Smooth muscle cell (in vitro differentiated cells): ENCODE results near the gene HLX. TPM values are rescaled to one million over a fixed set of nuclear protein-coding genes. Genes with fewer than 3 reads are reported as not detected.
A peak's percentile ranks its signal among the peaks of the same experiment; 100 is the strongest.

ENCODE experiments used
- DNase-seq: peaks from one replicate; lab custom pipeline; 2025; ENCODE audit not compliant: unreplicated experiment; lab: John Stamatoyannopoulos, UW
- H2AFZ ChIP-seq: fragments of 200-600 bp; sonication (generic); 2 replicates; pipeline ENCODE4 v1.6.0; 2016; ENCODE audit warnings: antibody characterized with exemption, low read depth, mild to moderate bottlenecking
- H3F3A ChIP-seq: fragments of 200-600 bp; sonication (generic); 2 replicates; pipeline ENCODE4 v1.6.0; 2017; ENCODE audit warnings: antibody characterized with exemption, low read depth
- H3K27ac ChIP-seq: fragments of 200-600 bp; sonication (generic); 2 replicates; pipeline ENCODE4 v1.5.1; 2016; ENCODE audit warnings: low read depth, mild to moderate bottlenecking
- H3K27me3 ChIP-seq: fragments of 200-600 bp; sonication (generic); 2 replicates; pipeline ENCODE4 v1.6.1; 2016; ENCODE audit warnings: low read depth, mild to moderate bottlenecking
- H3K36me3 ChIP-seq: fragments of 200-600 bp; sonication (generic); 2 replicates; pipeline ENCODE4 v1.5.1; 2016; ENCODE audit warnings: low read depth
- H3K4me1 ChIP-seq: fragments of 200-600 bp; sonication (generic); 2 replicates; pipeline ENCODE4 v1.5.1; 2016; ENCODE audit warnings: low read depth
- H3K4me2 ChIP-seq: fragments of 200-600 bp; sonication (generic); 2 replicates; pipeline ENCODE4 v1.6.0; 2016; ENCODE audit warnings: mild to moderate bottlenecking
- H3K4me3 ChIP-seq: fragments of 200-600 bp; sonication (generic); 2 replicates; pipeline ENCODE4 v1.5.1; 2016; ENCODE audit warnings: mild to moderate bottlenecking
- H3K79me2 ChIP-seq: fragments of 200-600 bp; sonication (generic); 2 replicates; pipeline ENCODE4 v1.6.0; 2016; ENCODE audit warnings: low read depth, mild to moderate bottlenecking
- H3K9ac ChIP-seq: fragments of 200-600 bp; sonication (generic); 2 replicates; pipeline ENCODE4 v1.6.0; 2016; ENCODE audit warnings: low read depth
- H3K9me3 ChIP-seq: fragments of 200-600 bp; sonication (generic); replicated peaks from 2 replicates; pipeline ENCODE4 v1.5.1; 2016; ENCODE audit warnings: low read depth
- H4K20me1 ChIP-seq: fragments of 200-600 bp; sonication (generic); 2 replicates; pipeline ENCODE4 v1.6.0; 2016; ENCODE audit warnings: low read depth
- WGBS: methylation state at CpG from one replicate; pipeline ENCODE4 v1.1.7; 2016; ENCODE audit warnings: low lambda C conversion rate; 5-methylcytosine and 5-hydroxymethylcytosine counted together
- polyA plus RNA-seq: library from polyadenylated mRNA; unstranded; fragments of >200 nt; fragmentation: Nextera tagmentation; extraction: Ambion mirVana; gene quantifications from 2 replicates; pipeline ENCODE4 v1.2.1, GENCODE V29; 2016
- total RNA-seq: library from RNA; depleted of rRNA; stranded (reverse); fragments of >200 nt; gene quantifications from 2 replicates; pipeline ENCODE4 v1.2.3, GENCODE V29; 2014
- TF ChIP-seq, protein P1 (sequence below): fragments of 200-600 bp; sonication (generic); IDR thresholded peaks from 2 replicates; pipeline ENCODE4 v1.5.1; 2017; ENCODE audit warnings: borderline replicate concordance, mild to moderate bottlenecking, antibody characterized with exemption; ENCODE audit not compliant: insufficient read depth, poor library complexity, severe bottlenecking

Gene HLX
- total and polyA plus RNA-seq, 2 experiments from 2014 or later: 2.5 to 3.2 TPM

DNA sequence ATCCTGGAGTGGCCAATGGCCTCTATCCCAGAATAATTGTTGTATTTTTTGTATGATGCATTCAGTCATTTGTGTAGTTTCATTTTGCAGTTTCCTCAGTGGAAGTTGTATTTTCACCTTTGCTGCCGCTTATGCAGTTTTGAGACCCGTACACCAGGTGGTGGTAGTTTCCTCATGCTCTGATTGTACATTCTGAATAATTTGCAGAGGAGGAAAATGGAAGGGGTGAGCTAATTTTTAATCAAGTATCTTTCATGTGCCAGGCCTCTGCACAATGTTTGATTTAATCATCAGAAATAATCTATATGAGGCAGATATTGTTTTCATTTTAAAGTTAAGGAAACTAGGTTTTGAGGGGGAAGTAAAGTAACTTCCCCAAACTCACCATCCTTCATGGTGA lies 29.5 kb downstream of the HLX start:
- Histone ChIP-seq H3K27ac (no peak overlapping the region), H3K9ac (no peak overlapping the region), H3K27me3 (peaks cover 51% of the 10 kb centered on the region), H3K4me1 (no peaks in the 10 kb centered on the region), H3K4me2 (no peak overlapping the region), H3K9me3 (no peaks in the 10 kb centered on the region), H2AFZ (no peak overlapping the region), H3F3A (no peaks in the 10 kb centered on the region), H4K20me1 (no peaks in the 10 kb centered on the region), H3K36me3 (no peaks in the 10 kb centered on the region), H3K4me3 (no peak overlapping the region), H3K79me2 (no peaks in the 10 kb centered on the region)
- TF ChIP-seq, protein P1, sequence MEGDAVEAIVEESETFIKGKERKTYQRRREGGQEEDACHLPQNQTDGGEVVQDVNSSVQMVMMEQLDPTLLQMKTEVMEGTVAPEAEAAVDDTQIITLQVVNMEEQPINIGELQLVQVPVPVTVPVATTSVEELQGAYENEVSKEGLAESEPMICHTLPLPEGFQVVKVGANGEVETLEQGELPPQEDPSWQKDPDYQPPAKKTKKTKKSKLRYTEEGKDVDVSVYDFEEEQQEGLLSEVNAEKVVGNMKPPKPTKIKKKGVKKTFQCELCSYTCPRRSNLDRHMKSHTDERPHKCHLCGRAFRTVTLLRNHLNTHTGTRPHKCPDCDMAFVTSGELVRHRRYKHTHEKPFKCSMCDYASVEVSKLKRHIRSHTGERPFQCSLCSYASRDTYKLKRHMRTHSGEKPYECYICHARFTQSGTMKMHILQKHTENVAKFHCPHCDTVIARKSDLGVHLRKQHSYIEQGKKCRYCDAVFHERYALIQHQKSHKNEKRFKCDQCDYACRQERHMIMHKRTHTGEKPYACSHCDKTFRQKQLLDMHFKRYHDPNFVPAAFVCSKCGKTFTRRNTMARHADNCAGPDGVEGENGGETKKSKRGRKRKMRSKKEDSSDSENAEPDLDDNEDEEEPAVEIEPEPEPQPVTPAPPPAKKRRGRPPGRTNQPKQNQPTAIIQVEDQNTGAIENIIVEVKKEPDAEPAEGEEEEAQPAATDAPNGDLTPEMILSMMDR: peak; percentile 65
- WGBS: 76% methylated on average over 2 of the region's 2 CpGs
- no peak for DNase-seq

DNA sequence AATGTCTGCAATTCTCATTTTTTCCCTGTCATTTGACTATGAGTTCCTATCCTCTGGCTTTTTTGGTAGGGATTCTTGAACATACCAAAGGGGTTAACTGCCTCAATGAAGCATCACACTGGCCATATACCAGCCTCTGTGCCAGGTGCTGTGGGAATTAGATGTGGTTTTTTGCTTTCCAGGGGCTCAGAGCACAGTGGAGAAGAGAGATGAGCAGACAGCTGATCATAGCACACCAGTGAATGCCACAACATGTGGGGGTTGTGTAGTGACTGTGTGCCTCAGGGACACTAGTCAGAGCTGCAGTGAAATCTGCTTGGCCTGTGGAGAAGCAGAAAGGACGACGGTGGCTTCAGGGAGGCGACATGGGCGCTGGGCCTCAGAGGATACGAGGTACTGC lies 30.8 kb downstream of the HLX start:
- Histone ChIP-seq H3K4me3 (no peak overlapping the region), H3K4me1 (no peaks in the 10 kb centered on the region), H3K9me3 (no peaks in the 10 kb centered on the region), H3K27me3 (peaks cover 56% of the 10 kb centered on the region), H3K79me2 (no peaks in the 10 kb centered on the region), H3K36me3 (no peaks in the 10 kb centered on the region), H2AFZ (no peak overlapping the region), H3K4me2 (no peak overlapping the region), H4K20me1 (no peaks in the 10 kb centered on the region), H3F3A (no peaks in the 10 kb centered on the region), H3K9ac (no peak overlapping the region), H3K27ac (no peak overlapping the region)
- no peak for DNase-seq
- 81% methylated on average over 5 of the region's 5 CpGs for WGBS
- TF ChIP-seq, protein P1: no peak

DNA sequence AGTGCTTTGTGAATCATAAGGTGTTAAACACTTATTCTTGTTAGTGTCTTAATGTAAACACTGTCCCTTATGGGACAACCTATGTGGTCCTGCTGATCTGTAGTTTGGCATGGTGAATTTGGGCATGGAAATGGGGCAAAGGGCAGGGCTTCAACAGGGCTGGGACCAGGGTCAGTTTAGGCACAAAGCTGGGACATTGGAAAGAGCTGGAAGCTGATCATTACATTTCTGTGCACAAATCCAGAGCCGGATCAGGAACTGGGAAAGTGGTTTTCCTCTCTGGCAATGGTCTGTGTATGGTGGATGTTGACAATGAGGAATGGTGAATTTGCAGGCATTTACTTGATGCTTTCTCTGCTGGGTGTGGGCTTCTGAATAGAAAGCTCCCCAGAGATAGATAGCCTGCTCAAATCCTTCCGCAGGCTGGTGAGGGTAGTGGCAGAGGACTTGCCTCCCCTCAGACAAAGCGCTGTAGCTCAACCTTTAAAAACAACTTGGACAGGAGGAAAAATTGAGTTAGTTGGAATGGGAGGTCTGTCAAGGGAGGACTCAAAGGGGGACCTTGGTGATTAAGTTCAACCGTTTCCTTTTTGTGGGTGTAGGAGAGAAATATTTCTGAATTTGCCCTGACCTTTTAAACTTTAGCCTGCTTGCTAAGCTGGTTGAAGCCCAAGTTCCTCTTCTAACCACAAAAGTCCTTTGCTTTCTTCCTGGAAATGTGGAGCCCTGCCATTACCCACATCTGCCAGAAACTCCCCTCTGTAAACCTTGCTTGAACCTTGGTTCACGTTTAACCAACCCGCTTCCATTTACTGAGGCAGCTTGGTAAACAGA lies 35.3 kb downstream of the HLX start:
- H3F3A ChIP-seq: no peaks in the 10 kb centered on the region
- H4K20me1 ChIP-seq: no peaks in the 10 kb centered on the region
- TF ChIP-seq, protein P1: no peak
- H2AFZ ChIP-seq: no peak overlapping the region
- no peak overlapping the region for H3K4me3 ChIP-seq
- H3K9me3 ChIP-seq: no peaks in the 10 kb centered on the region
- no peak overlapping the region for H3K27ac ChIP-seq
- no peaks in the 10 kb centered on the region for H3K79me2 ChIP-seq
- WGBS: 86% methylated on average over 6 of the region's 6 CpGs
- peaks cover 73% of the 10 kb centered on the region for H3K27me3 ChIP-seq
- no peaks in the 10 kb centered on the region for H3K4me1 ChIP-seq
- DNase-seq: no peak
- H3K36me3 ChIP-seq: no peaks in the 10 kb centered on the region
- no peak overlapping the region for H3K9ac ChIP-seq
- no peak overlapping the region for H3K4me2 ChIP-seq

- H3K27ac ChIP-seq: no peak overlapping the region
- H3K4me2 ChIP-seq: no peak overlapping the region
- no peaks in the 10 kb centered on the region for H3K36me3 ChIP-seq
- WGBS: 92% methylated on average over 4 of the region's 4 CpGs
- TF ChIP-seq, protein P1: no peak
- H4K20me1 ChIP-seq: no peaks in the 10 kb centered on the region
- H3K9me3 ChIP-seq: no peaks in the 10 kb centered on the region
- H3K79me2 ChIP-seq: no peaks in the 10 kb centered on the region
- peaks cover 77% of the 10 kb centered on the region for H3K27me3 ChIP-seq
- no peak overlapping the region for H2AFZ ChIP-seq
- no peaks in the 10 kb centered on the region for H3F3A ChIP-seq
- H3K9ac ChIP-seq: no peak overlapping the region
- H3K4me3 ChIP-seq: no peak overlapping the region
- DNase-seq: no peak
- no peaks in the 10 kb centered on the region for H3K4me1 ChIP-seq
Observed at GRCh38 chr1:220915117-220915440, 35.8 kb downstream of the HLX start.
